IPS-15b (cell line): ENCODE results near the gene S100A10.

Experiments used
- H3K27me3 ChIP-seq: one replicate; pipeline ENCODE4 v1.6.1; 2013; ENCODE audit warnings: low read length; ENCODE audit not compliant: control insufficient read depth, insufficient read depth
- H3K36me3 ChIP-seq: one replicate; pipeline ENCODE4 v1.6.1; 2013; ENCODE audit warnings: low read length; ENCODE audit not compliant: control insufficient read depth, insufficient read depth
- H3K4me1 ChIP-seq: one replicate; pipeline ENCODE4 v1.6.1; 2013; ENCODE audit warnings: mild to moderate bottlenecking, low read length; ENCODE audit not compliant: control insufficient read depth, insufficient read depth
- H3K4me3 ChIP-seq: one replicate; pipeline ENCODE4 v1.5.1; 2013; ENCODE audit warnings: low read depth, low read length
- H3K9ac ChIP-seq: one replicate; pipeline ENCODE4 v1.6.1; 2013; ENCODE audit warnings: low read depth, mild to moderate bottlenecking, low read length
- H3K9me3 ChIP-seq: one replicate; pipeline ENCODE4 v1.6.1; 2013; ENCODE audit warnings: mild to moderate bottlenecking, low read length; ENCODE audit not compliant: control insufficient read depth, insufficient read depth

S100A10 gene

DNA sequence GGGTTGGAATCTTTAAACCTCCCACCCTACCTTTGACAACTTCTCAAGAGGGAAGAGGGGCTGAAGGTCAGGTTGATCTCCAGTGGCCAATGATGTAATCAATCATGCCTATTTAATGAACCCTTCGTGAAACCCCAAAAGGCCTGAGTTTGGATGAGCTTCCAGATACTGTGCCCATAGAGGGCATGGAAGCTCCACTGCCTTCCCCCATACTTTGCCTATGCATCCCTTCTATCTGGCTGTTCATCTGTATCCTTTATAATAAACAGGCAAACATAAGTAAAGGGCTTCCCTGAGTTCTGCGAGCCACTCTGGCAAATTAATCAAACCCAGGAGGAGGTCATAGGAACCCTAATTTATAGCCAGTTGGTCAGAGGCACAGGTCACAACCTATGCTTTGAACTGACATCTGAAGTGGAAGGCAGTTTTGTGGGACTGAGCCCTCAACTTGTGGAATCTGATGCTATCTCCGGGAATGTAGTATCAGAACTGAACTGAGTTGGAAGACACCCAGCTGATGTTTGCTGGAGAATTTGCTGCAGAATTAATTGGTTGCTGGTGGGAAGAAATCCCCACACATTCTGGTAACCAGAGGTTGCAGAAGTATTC lies 24.8 kb downstream of the S100A10 start:
- no peaks in the 10 kb centered on the region for H3K36me3 ChIP-seq
- no peak overlapping the region for H3K9ac ChIP-seq
- H3K27me3 ChIP-seq, result no peaks in the 10 kb centered on the region
- no peak overlapping the region for H3K4me3 ChIP-seq
- H3K9me3 ChIP-seq, result no peaks in the 10 kb centered on the region
- peaks cover 5% of the 10 kb centered on the region for H3K4me1 ChIP-seq

DNA sequence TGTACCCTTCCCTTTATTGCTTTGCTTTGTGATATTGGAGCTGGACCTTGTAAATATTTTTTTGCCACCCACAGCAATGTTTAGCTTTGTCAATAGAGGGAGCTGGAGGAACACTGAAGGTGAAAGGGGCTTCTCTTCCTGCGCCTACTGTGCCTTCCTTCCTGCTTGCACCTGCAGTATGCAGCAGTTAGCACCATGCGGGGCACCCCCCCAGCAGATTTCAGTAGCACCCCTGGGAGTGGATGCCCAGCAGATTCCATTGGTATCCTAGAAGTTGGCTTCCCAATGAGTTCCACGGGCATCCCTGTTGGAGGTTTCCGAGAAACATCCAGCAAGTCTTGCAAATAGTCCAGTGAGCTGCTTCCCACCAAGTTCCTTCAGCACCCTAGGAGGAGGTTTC lies 25.6 kb downstream of the S100A10 start:
- Histone ChIP-seq H3K4me3 (no peak overlapping the region), H3K9ac (no peak overlapping the region), H3K4me1 (peaks cover 5% of the 10 kb centered on the region), H3K9me3 (no peaks in the 10 kb centered on the region), H3K27me3 (no peaks in the 10 kb centered on the region), H3K36me3 (no peaks in the 10 kb centered on the region)

DNA sequence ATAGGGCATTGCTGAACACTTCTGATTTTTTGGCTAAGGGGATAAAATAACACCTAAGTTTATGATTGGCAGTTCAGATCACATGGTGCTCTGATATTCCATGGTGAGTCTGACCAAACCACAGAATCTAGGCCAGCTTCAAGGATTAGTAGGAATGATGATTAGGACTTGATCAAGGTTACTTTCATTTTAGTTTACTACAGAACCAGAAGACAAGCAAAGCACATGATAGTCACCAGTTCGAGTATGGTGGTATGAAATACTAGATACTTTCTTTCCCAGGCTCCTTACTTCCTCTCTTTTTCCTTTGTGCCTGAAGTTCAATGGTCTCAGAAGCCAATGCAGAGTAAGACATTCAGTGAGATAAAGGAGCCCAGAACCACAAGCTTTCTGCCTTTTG lies 26.6 kb downstream of the S100A10 start:
- Histone ChIP-seq H3K9me3 (no peaks in the 10 kb centered on the region), H3K27me3 (no peaks in the 10 kb centered on the region), H3K9ac (no peak overlapping the region), H3K36me3 (no peaks in the 10 kb centered on the region), H3K4me3 (no peak overlapping the region), H3K4me1 (peaks cover 5% of the 10 kb centered on the region)

DNA sequence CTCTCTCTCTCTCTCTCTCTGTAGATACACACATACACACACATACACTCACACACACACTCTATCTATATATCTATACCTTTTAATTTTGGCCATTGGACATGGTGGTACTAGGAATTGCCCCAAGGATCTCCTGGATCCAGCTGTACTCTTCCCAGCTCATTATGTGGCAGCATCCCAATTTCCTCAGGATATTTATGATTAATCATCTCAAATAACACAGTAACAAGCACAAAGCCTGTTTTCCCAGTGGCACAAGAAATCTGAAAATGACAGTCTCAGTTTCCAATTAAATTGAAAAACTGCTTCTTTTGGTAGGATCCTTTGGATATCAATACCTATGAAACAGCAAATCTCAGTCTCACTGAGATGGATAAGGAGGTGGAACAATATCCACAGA lies 27.6 kb downstream of the S100A10 start:
- Histone ChIP-seq H3K4me1 (peaks cover 5% of the 10 kb centered on the region), H3K36me3 (no peaks in the 10 kb centered on the region), H3K27me3 (no peaks in the 10 kb centered on the region), H3K9ac (no peak overlapping the region), H3K9me3 (no peaks in the 10 kb centered on the region), H3K4me3 (no peak overlapping the region)

DNA sequence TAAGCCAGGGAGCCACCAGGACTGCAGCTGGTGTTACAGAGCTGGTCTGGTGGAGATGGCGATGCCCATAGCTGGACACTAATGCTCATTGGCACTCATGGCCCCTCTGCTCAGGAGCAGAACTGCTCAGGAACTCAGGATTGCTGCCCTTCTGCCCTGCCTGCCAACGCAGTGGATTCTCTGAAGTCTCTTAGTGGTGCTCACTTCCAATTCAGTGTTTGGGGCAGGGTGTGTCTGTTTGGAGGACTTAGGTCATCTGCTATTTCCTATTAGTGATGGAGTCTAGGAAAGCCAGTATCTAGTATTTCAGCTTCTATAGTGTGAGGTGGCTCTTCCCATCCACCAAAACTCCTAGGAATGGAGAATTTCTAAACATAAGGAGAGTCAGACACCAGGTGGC lies 29.1 kb downstream of the S100A10 start:
- Histone ChIP-seq H3K9me3 (no peaks in the 10 kb centered on the region), H3K9ac (no peak overlapping the region), H3K27me3 (no peaks in the 10 kb centered on the region), H3K4me3 (no peak overlapping the region), H3K36me3 (no peaks in the 10 kb centered on the region), H3K4me1 (peaks cover 5% of the 10 kb centered on the region)

DNA sequence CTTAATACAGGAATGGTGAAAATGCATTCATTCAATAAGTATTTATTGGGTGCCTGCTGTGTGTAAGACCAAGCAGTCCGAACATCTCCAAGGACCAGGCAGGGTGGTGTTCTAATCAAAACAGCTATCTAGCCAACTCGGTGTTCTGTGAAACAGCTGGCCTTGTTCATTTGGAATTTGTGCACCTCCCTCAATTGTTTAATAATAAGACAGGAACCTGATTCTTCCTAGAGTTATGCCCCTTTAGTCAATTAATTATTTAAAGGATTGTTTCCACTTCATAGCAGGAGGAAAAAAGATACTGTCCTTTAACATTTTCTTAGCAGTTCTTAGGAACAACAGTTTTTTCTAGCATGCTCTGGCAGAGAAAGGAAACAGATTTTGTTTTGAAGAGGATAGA lies 30.4 kb downstream of the S100A10 start:
- H3K4me3 ChIP-seq, result no peak overlapping the region
- H3K27me3 ChIP-seq, result no peaks in the 10 kb centered on the region
- peaks cover 1% of the 10 kb centered on the region for H3K4me1 ChIP-seq
- no peaks in the 10 kb centered on the region for H3K9me3 ChIP-seq
- no peak overlapping the region for H3K9ac ChIP-seq
- H3K36me3 ChIP-seq, result no peaks in the 10 kb centered on the region

DNA sequence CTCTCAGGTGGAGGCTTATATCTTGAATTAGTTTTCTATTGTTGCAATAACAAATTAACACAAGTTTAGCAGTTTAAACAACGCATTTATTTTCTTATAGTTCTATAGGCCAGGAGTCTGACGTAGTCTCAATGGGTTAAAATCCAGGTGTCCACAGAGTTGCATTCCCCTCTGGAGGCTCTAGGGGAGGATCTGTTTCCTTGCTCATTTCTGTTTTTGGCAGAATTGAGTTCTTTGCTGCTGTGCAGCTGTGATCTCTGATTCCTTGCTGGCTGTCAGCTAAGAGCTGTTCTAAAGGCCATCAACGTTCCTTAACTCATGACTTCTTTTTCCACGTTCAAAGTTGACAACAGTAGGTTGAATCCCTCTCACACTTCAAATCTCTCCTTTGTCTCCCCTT lies 31.8 kb downstream of the S100A10 start:
- H3K9ac ChIP-seq, result no peak overlapping the region

DNA sequence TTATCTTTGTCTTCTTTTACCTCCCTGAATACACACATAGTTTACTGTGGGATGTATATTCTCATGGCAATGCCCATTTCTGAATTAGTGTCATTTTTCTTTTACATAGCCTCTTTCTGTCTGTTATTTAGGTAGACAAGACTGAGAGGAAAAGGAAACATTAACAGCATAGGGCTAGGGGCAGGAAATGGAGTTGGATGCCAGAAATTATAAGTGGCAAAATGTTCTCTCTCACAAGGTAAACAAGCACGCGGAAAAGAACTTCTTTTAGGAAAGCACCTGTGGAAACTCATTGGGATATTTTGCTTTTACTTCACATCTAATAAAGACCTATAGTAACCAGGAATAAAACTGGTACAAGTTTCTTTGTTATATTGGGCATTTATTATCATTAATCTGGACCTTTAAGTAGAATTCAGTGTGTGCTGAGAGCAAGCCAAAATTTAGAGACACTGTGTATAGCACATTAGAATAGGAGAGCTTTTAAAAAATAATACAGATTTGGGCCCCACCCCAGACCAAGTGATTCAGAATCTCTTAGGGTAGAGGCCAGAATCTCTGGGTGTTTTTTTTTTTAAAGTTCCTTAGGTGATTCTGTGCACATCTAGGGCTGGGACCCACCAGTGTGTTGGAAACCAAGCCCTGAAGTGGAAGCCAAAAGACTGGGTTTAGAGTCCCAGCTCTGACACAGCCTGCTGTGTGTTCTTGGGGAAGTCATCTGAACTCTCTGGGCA lies 32.7 kb downstream of the S100A10 start:
- no peak overlapping the region for H3K4me3 ChIP-seq
- H3K4me1 ChIP-seq, result no peaks in the 10 kb centered on the region
- H3K36me3 ChIP-seq, result no peaks in the 10 kb centered on the region
- H3K27me3 ChIP-seq, result no peaks in the 10 kb centered on the region
- no peaks in the 10 kb centered on the region for H3K9me3 ChIP-seq
- H3K9ac ChIP-seq, result no peak overlapping the region

More for the DNA sequence above, 31.8 kb downstream of the S100A10 start:
- no peaks in the 10 kb centered on the region for H3K9me3 ChIP-seq
- H3K4me1 ChIP-seq, result no peaks in the 10 kb centered on the region
- no peak overlapping the region for H3K4me3 ChIP-seq
- H3K36me3 ChIP-seq, result no peaks in the 10 kb centered on the region
- no peaks in the 10 kb centered on the region for H3K27me3 ChIP-seq

DNA sequence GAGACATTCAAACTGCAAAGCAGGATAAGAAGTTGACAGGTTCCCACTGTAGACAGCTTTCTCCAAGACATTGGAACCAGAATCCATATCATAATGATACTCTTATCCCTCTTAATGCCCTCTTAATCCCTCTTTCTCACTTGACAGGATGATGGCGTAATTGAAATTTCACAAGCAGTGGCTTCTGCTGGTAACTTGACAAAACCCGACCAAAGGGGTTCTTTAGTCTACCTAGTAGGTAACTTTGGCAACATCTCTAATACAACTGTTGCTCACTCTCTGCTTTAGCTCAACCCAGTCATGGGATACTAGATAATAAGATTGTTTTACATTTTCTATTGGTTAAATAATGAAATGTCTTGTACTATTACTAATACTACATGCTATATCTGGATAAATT lies 34.7 kb downstream of the S100A10 start:
- Histone ChIP-seq H3K27me3 (no peaks in the 10 kb centered on the region), H3K9me3 (no peaks in the 10 kb centered on the region), H3K36me3 (no peaks in the 10 kb centered on the region), H3K4me1 (no peaks in the 10 kb centered on the region), H3K4me3 (no peak overlapping the region), H3K9ac (no peak overlapping the region)

DNA sequence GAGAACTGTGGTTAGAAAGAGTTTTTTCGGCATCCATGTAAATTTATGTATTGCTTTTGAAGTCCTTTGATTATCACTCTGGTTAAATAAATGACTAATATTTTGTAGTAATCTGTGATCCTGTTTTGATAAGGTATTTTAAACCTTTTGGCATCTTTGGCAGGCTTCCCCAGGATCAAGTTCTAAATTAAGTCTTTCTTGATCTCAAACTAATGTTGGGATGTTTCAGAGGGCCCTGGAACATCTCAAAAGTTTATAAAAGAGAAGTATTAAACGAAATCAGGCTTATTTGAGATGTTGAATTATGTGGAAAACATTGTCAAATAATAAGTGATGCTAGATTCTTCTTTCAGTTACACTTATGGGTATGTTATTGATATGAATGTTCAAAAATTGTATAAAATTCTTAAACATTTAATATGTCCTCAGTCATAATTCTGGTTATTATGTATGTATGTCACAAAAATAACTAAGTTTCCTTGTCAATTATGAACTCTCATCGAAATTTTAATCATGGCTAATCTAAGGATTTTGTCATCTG lies 36.6 kb downstream of the S100A10 start:
- Histone ChIP-seq H3K9ac (no peak overlapping the region), H3K9me3 (no peaks in the 10 kb centered on the region)

DNA sequence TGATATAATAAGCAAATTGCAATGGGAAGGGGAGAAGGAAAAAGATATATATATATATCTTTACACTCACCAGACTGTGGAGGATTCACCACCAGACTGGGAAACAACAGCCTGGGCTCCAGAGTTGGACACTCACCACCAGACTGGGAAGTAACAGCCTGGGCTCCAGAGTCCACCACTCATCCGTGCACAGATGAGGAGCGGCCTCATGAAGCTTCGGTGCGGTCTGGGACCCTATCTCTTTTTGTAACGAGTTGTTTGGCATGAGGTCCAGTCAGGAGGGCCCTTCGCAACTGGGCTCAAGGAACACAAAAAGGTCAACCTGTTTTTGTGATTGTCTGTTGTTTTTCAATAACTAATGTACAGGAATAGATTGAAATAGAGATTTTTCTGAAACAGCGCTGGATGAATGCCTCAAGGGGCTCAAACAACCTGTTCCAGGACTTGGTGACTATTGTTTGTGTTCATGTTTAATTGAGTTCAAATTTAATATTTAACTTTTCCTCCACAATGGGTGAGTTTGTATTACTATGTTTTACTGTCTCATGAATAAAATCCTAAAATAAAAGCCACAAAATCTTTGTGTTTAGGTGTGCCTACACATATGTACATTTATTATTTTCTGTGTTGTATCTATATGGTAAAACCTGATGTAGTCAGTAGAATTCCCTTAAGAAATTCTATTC lies 40.1 kb downstream of the S100A10 start:
- H3K4me1 ChIP-seq, result no peaks in the 10 kb centered on the region
- H3K4me3 ChIP-seq, result no peak overlapping the region
- no peaks in the 10 kb centered on the region for H3K27me3 ChIP-seq
- no peak overlapping the region for H3K9ac ChIP-seq
- no peaks in the 10 kb centered on the region for H3K36me3 ChIP-seq
- no peaks in the 10 kb centered on the region for H3K9me3 ChIP-seq

More for the DNA sequence above, 36.6 kb downstream of the S100A10 start:
- H3K4me1 ChIP-seq, result no peaks in the 10 kb centered on the region
- no peaks in the 10 kb centered on the region for H3K27me3 ChIP-seq
- no peak overlapping the region for H3K4me3 ChIP-seq
- no peaks in the 10 kb centered on the region for H3K36me3 ChIP-seq

DNA sequence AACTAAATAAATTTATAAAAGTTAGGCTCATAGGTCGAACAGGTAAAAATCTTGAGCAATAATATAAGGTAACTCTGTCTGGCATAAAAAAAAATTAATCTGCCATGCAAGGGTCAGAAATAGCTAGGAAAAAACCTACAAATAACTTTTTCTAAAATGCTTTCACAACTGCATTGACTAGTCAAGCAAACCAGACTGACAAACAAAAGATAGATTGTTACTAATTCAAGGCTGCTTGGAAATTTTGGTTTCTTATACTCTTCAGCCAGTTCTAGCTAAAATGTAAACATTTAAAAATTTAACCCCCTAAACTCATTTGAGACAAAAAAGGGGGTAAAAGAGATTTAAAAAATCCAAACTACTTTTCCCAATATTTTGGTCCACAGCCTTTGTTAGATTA lies 40.8 kb downstream of the S100A10 start:
- no peaks in the 10 kb centered on the region for H3K4me1 ChIP-seq
- no peaks in the 10 kb centered on the region for H3K27me3 ChIP-seq
- no peaks in the 10 kb centered on the region for H3K36me3 ChIP-seq
- no peak overlapping the region for H3K4me3 ChIP-seq
- H3K9me3 ChIP-seq, result no peaks in the 10 kb centered on the region
- H3K9ac ChIP-seq, result no peak overlapping the region
